Measurements from ENCODE around the gene PHKG1.
A peak's percentile ranks its signal among the peaks of the same experiment; 100 is the strongest.

- TF ChIP-seq POLR2A (IDR thresholded peaks at IDR 0.05) (peak; percentile 89 to 91), CTCF (IDR thresholded peaks at IDR 0.05 in 4 of 5, conservative IDR thresholded peaks at IDR 0.05 in 1 of 5) (peak in 3 of 5 experiments; percentile 15 to 41 (median 31))
Measured at GRCh38 chr7:56063882-56064625, 28.7 kb downstream of the PHKG1 start, which contains the start of gene SUMF2.

All from gastrocnemius medialis (tissue), 4 donors.